Forelimb muscle (tissue), 1 donor: Measurements from ENCODE around the gene RALGAPA1. TPM values are rescaled to one million over a fixed set of nuclear protein-coding genes. Genes with fewer than 3 reads are reported as not detected.
"Not testable (repeated sequence)": the region's sequence is repeated elsewhere in the genome, so short reads cannot be mapped to it uniquely, and the experiment has no call there.

Experiments used
- DNase-seq: peaks from one replicate; pipeline ENCODE4 v3.0.0-alpha.2; 2013; ENCODE audit warnings: low read depth
- polyA plus RNA-seq: library from polyadenylated mRNA; unstranded; fragments of 120-200 nt; gene quantifications from one replicate; pipeline ENCODE4 v1.2.1, GENCODE V29; 2013; ENCODE audit not compliant: insufficient read length

The RALGAPA1 gene
- polyA plus RNA-seq, 1 donor, result 24.5 TPM

GRCh38 chr14:35766036-35766699 lies 42.9 kb downstream of the RALGAPA1 start:
- no peak for DNase-seq

DNA sequence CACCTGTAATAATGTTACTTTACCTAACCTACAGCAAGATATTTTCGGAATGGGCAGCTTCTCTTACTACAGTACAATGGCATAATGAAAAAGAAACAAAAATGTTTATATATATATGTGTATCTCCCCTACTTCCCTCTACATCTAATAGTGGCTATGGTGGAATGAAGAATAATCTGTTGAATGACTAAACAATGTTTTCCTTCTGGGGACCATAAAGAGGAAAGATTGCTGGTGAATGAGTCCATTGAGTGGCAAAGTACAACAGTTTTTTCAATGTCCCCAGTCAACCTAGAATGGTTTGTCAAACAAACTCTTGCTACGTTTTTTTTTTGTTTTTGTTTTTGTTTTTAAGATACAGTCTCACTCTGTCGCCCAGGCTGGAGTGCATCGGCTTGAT lies 47.2 kb downstream of the RALGAPA1 start:
- DNase-seq, result no peak

- no peak for DNase-seq
These were observed 49.0 kb downstream of the RALGAPA1 start for GRCh38 chr14:35760143-35760542.

DNA sequence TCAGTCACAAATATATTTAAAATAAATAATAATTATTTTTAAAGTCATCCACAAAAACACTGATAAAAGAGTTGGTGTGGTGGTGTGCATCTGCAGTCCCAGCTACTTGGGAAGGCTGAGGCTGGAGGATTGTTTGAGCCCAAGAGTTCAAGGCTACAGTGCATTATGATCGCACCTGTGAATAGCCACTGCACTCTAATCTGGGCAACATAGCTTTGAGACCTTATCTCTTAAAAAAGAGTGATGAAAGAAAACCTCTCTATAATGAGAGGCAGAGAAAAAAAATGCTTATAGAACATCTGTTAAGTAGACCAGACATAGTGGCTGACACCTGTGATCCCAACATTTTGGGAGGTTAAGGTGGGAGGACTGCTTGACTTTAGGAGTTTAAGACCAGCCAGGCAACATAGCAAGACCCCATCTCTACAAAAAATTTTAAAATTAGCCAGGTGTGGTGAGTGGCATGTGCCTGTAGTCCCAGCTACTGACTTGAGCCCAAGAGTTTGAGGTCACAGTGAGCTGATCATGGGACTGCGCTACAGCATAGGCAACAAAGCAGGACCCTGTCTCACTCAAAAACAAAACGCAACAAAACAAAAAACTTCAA lies 50.5 kb downstream of the RALGAPA1 start:
- no peak for DNase-seq

DNA sequence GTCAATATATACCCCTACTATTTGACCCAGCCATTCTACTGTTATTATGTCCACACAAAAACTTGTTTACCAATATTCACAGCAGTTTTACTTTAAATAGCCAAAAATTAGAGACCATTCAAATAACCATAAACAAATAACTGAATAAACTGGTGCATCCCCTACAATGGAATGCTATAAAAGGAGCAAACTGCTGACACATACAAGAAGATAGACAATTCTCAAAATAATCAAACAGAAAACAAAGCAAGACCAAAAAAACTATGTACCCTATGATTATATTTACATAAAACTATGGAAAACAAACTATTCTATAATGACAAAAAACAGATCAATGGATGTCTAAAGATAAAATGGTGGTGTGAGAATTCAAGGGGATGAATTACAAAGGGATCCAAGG lies 54.4 kb downstream of the RALGAPA1 start:
- no peak for DNase-seq

GRCh38 chr14:35752380-35752779 lies 56.7 kb downstream of the RALGAPA1 start:
- DNase-seq, result no peak

DNA sequence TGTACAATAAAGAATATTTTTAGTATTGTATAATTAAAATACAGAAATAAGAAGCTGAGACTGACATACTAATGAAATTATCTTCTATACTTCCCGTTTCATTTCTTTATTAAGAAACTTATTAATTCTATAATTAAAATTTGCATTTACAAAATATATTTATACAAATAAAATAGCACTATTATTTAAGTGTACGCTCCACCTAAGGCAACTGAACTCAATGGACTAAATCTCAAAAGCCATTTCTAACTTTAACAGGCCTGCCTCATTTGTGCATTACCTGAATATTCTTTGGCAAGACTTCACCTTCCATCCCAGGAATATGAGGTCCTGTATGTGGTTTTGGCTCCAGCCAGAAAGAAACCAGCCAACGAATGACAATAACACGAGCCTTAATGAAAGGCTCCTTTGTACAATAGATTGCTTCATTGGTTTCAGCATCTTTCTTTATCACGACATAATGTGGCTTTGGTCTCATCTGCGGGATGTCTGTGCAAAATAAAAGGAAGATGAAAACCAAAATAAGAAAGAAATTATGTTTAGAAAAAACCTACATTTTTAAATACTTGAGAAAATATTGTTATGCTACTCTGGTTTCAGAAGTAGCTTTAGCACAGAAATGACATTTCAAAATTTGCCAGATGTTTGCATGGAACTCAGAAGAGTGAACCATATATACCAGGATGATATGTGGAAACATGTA lies 58.7 kb downstream of the RALGAPA1 start:
- no peak for DNase-seq

- no peak for DNase-seq
These were observed 61.7 kb downstream of the RALGAPA1 start for GRCh38 chr14:35747379-35747778.

GRCh38 chr14:35742442-35742841 lies 66.7 kb downstream of the RALGAPA1 start:
- no peak for DNase-seq

GRCh38 chr14:35742032-35742371 lies 67.1 kb downstream of the RALGAPA1 start:
- no peak for DNase-seq

DNA sequence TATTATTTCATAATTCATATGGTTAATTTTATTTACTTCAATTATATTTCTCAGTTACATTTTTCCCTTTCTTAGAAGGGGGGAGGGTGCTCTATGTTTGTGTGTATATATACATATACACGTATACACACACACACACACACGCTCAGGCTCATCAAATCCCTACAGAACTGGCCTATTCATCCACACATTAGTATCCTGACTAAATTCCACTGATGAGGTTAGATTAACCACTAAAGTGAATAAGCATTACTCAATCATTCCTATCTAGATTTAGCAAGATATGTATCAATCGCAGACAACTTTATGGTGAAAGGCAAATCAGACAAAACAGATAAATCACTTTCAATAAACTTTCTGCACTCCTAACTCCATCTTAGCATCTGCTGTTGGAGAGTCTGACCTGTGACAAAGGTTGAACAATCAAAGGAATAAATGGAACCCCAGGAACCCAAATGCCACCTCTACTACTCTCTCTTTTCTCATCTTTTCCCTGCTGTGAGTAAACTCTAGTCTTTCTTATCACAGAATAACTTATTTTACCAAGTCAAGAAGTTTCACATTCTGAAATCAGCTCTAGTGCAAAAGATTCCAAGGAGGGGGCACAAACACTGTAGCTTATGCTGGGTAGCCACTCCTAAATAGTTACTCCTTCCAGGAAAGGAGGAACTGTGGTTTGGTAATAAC lies 67.6 kb downstream of the RALGAPA1 start:
- no peak for DNase-seq

GRCh38 chr14:35740215-35740614 lies 68.9 kb downstream of the RALGAPA1 start:
- no peak for DNase-seq

- DNase-seq, result not testable (repeated sequence)
These were observed 73.9 kb downstream of the RALGAPA1 start for GRCh38 chr14:35735163-35735562.

GRCh38 chr14:35733510-35733909 lies 75.6 kb downstream of the RALGAPA1 start:
- not testable (repeated sequence) for DNase-seq

GRCh38 chr14:35730871-35731270 lies 78.2 kb downstream of the RALGAPA1 start:
- no peak for DNase-seq

DNA sequence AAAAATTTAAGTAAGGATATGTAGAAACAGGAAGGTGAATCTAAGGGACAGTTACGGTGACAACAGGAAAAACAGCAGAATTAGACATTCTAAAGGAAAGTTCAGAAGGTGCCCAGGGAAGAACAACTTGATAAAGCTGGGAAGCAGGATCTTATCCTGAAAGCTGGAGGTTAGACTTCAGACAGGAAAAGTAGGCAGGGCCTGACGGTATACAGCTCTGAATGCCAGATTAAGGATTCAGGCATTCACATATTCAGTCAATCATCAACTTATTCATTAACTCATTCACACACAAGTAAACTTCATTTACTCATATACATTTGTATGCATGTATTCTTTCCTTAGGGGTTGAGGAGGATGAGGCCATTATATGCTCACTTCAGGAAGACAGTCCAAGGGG lies 81.3 kb downstream of the RALGAPA1 start:
- no peak for DNase-seq

DNA sequence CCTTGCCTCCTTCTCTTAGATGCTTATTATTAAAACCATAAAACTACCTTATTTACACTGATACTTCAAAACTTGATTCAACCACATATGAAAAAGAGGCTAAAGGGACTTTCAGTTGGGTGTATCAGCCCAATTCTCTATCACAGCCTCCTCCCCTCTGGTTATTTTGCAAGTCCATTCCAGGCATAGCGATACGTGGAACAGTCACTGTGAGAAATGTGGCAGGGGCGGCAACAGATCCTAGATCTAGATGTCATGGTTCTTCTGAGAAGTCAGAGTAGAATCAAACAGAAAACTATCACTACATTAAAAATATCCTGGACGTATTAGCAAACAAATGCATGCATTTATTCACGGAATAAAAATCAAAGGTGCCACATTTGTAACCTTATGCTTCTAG lies 83.2 kb downstream of the RALGAPA1 start:
- DNase-seq, result no peak

- DNase-seq, result no peak
These were observed 94.0 kb downstream of the RALGAPA1 start for GRCh38 chr14:35715079-35715478.

- DNase-seq, result no peak
These were observed 96.6 kb downstream of the RALGAPA1 start for GRCh38 chr14:35712466-35712865.

- no peak for DNase-seq
These were observed 101.0 kb downstream of the RALGAPA1 start for GRCh38 chr14:35708062-35708461.

GRCh38 chr14:35705636-35706035 lies 103.5 kb downstream of the RALGAPA1 start:
- no peak for DNase-seq

GRCh38 chr14:35704793-35705493 lies 104.2 kb downstream of the RALGAPA1 start:
- DNase-seq, result no peak
